NCI-H748 treated with DMSO at 0.1 percent for 48 hours (cell line): ENCODE results near the gene TRERF1.
"Not testable (repeated sequence)": the region's sequence is repeated elsewhere in the genome, so short reads cannot be mapped to it uniquely, and the experiment has no call there.

Source experiments
- DNase-seq: peaks from one replicate; lab custom pipeline; 2025; lab: John Stamatoyannopoulos, UW

Gene TRERF1

GRCh38 chr6:42451333-42452170 lies at the start of gene TRERF1:
TRERF1 (minus strand) TSS chr6:42451926; CDS start chr6:42269590, 182,336 bp downstream.
- peak; percentile 81 for DNase-seq

GRCh38 chr6:42498473-42499128 lies 46.9 kb upstream of the TRERF1 start:
- no peak for DNase-seq

GRCh38 chr6:42493914-42494539 lies 42.3 kb upstream of the TRERF1 start:
- DNase-seq: no peak

GRCh38 chr6:42488129-42488528 lies 36.4 kb upstream of the TRERF1 start:
- no peak for DNase-seq

- DNase-seq: no peak
These were observed 32.5 kb upstream of the TRERF1 start for GRCh38 chr6:42484261-42484660.

GRCh38 chr6:42482174-42482573 lies 30.4 kb upstream of the TRERF1 start:
- peak; percentile 26 for DNase-seq

- no peak for DNase-seq
These were observed 20.0 kb upstream of the TRERF1 start for GRCh38 chr6:42471714-42472113.

GRCh38 chr6:42471142-42471541 lies 19.4 kb upstream of the TRERF1 start:
- DNase-seq: no peak

- DNase-seq: no peak
These were observed 16.5 kb upstream of the TRERF1 start for GRCh38 chr6:42468273-42468672.

GRCh38 chr6:42467651-42468050 lies 15.9 kb upstream of the TRERF1 start:
- no peak for DNase-seq

GRCh38 chr6:42466470-42466869 lies 14.7 kb upstream of the TRERF1 start:
- DNase-seq: not testable (repeated sequence)

GRCh38 chr6:42462474-42462972 lies 10.8 kb upstream of the TRERF1 start:
- DNase-seq: no peak

- no peak for DNase-seq
These were observed 9.2 kb upstream of the TRERF1 start for GRCh38 chr6:42460883-42461282.

- DNase-seq: no peak
These were observed 8.2 kb upstream of the TRERF1 start for GRCh38 chr6:42459888-42460287.

- no peak for DNase-seq
These were observed 2.7 kb upstream of the TRERF1 start for GRCh38 chr6:42454428-42454791.

- DNase-seq: peak; percentile 67
These were observed 2.1 kb upstream of the TRERF1 start for GRCh38 chr6:42453654-42454427.

GRCh38 chr6:42453031-42453653 lies 1.4 kb upstream of the TRERF1 start:
- DNase-seq: peak; percentile 85

- DNase-seq: peak; percentile 81
These were observed 675 bp upstream of the TRERF1 start for GRCh38 chr6:42452171-42453030.

- no peak for DNase-seq
These were observed 1.0 kb downstream of the TRERF1 start for GRCh38 chr6:42450477-42451332.
